Right lobe of liver (tissue), 4 donors: Measurements from ENCODE around the gene SLC24A3.

ENCODE experiments used
- POLR2A ChIP-seq: fragments of 450-650 bp; IDR thresholded peaks from one replicate; pipeline ENCODE4 v1.6.1; 2017; ENCODE audit warnings: antibody characterized with exemption, mild to moderate bottlenecking
- TF ChIP-seq, protein P1 (sequence below), 4 donors: fragments of 200-600 bp in 3 of 4; fragments of 450-650 bp in 1 of 4; IDR thresholded peaks; one replicate each; pipeline versions ENCODE4 v1.5.1 to v1.8.0; 2016 to 2022; ENCODE audit warnings: antibody characterized with exemption in 4 of 4, mild to moderate bottlenecking in 2 of 4
- donor health status: DM: no; HTN: no; CAD: no.
- donor health status: DM: no; HTN: no; CAD: no.
- donor health status: DM: no; HTN: yes; CAD: no.

DNA sequence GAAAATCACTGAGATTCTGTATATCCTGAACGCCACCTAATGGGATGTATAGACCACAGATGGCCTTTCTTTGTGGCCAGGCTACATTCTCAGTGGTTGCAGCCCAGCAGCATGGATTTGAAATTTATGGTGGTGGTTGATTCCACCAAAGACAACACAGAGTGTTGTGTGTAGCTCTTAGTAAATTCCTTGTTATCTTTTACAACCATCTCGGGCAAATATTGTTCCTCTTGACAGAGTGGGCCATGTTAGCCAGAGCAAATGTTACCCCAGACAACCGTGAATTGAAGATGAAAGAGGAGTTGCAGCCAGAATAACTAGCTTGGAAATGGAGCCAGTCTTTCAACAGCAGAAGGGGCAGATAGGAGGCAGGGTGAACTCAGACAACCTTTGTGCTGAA lies 39.5 kb downstream of the SLC24A3 start:
- TF ChIP-seq, protein P1, sequence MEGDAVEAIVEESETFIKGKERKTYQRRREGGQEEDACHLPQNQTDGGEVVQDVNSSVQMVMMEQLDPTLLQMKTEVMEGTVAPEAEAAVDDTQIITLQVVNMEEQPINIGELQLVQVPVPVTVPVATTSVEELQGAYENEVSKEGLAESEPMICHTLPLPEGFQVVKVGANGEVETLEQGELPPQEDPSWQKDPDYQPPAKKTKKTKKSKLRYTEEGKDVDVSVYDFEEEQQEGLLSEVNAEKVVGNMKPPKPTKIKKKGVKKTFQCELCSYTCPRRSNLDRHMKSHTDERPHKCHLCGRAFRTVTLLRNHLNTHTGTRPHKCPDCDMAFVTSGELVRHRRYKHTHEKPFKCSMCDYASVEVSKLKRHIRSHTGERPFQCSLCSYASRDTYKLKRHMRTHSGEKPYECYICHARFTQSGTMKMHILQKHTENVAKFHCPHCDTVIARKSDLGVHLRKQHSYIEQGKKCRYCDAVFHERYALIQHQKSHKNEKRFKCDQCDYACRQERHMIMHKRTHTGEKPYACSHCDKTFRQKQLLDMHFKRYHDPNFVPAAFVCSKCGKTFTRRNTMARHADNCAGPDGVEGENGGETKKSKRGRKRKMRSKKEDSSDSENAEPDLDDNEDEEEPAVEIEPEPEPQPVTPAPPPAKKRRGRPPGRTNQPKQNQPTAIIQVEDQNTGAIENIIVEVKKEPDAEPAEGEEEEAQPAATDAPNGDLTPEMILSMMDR (IDR thresholded peaks at IDR 0.05), result no peak
- no peak for TF ChIP-seq POLR2A
